Cardiac muscle cell (in vitro differentiated cells and primary cell): Measurements from ENCODE around the gene SLC7A8. TPM values are rescaled to one million over a fixed set of nuclear protein-coding genes. Genes with fewer than 3 reads are reported as not detected.

ENCODE experiments used
- DNase-seq, 2 donors: peaks; one replicate each; pipeline versions ENCODE4 v3.0.0 to v3.0.0-alpha.2; 2010 to 2017; ENCODE audit warnings: low read depth in 1 of 2, low spot score in 1 of 2
- H3K27ac ChIP-seq: fragments of 200-600 bp; sonication (generic); 2 replicates; pipeline ENCODE4 v1.5.1; 2016
- H3K27me3 ChIP-seq: fragments of 200-600 bp; sonication (generic); 2 replicates; pipeline ENCODE4 v1.6.0; 2016; ENCODE audit warnings: control low read depth
- H3K36me3 ChIP-seq: fragments of 200-600 bp; sonication (generic); 2 replicates; pipeline ENCODE4 v1.5.1; 2016; ENCODE audit warnings: control low read depth
- H3K4me1 ChIP-seq: fragments of 200-600 bp; sonication (generic); 2 replicates; pipeline ENCODE4 v1.8.1; 2017; ENCODE audit warnings: low read depth, mild to moderate bottlenecking, mixed run types
- H3K4me3 ChIP-seq: fragments of 200-600 bp; sonication (generic); 2 replicates; pipeline ENCODE4 v1.5.1; 2016; ENCODE audit warnings: mild to moderate bottlenecking
- H3K9me3 ChIP-seq: fragments of 200-600 bp; sonication (generic); 2 replicates; pipeline ENCODE4 v1.5.1; 2017; ENCODE audit warnings: low read depth, mild to moderate bottlenecking, control low read depth
- CTCF ChIP-seq: IDR thresholded peaks from 2 replicates; pipeline ENCODE4 v1.5.1; 2012; ENCODE audit warnings: low read depth, mild to moderate bottlenecking, low read length
- polyA plus RNA-seq: library from polyadenylated mRNA; unstranded; fragments of >200 nt; fragmentation: Nextera tagmentation; extraction: Ambion mirVana; gene quantifications from 2 replicates; pipeline ENCODE4 v1.2.1, GENCODE V29; 2016
- total RNA-seq: library from RNA; depleted of rRNA; stranded (reverse); fragments of >200 nt; gene quantifications from 2 replicates; pipeline ENCODE4 v1.2.3, GENCODE V29; 2016

The SLC7A8 gene
- total and polyA plus RNA-seq, 2 experiments from 2014 or later, result 14.0 to 14.1 TPM

- Histone ChIP-seq H3K36me3 (peaks cover 4% of the 10 kb centered on the region), H3K4me3 (no peak overlapping the region), H3K27me3 (no peaks in the 10 kb centered on the region), H3K27ac (no peak overlapping the region), H3K9me3 (no peaks in the 10 kb centered on the region), H3K4me1 (peaks cover 4% of the 10 kb centered on the region)
- no peak for TF ChIP-seq CTCF
- no peak for DNase-seq
Observed at GRCh38 chr14:23102801-23103200, 80.7 kb downstream of the SLC7A8 start.

GRCh38 chr14:23101986-23102625 lies 81.4 kb downstream of the SLC7A8 start:
- no peaks in the 10 kb centered on the region for H3K9me3 ChIP-seq
- no peak for DNase-seq
- TF ChIP-seq CTCF, result no peak
- H3K4me1 ChIP-seq, result peaks cover 4% of the 10 kb centered on the region
- H3K27me3 ChIP-seq, result no peaks in the 10 kb centered on the region
- H3K27ac ChIP-seq, result no peak overlapping the region
- H3K36me3 ChIP-seq, result peaks cover 7% of the 10 kb centered on the region
- H3K4me3 ChIP-seq, result no peak overlapping the region

GRCh38 chr14:23101213-23101970 lies 82.1 kb downstream of the SLC7A8 start:
- no peaks in the 10 kb centered on the region for H3K9me3 ChIP-seq
- no peaks in the 10 kb centered on the region for H3K27me3 ChIP-seq
- no peak for TF ChIP-seq CTCF
- H3K27ac ChIP-seq, result no peak overlapping the region
- no peak overlapping the region for H3K4me3 ChIP-seq
- DNase-seq, result no peak
- H3K36me3 ChIP-seq, result peaks cover 7% of the 10 kb centered on the region
- H3K4me1 ChIP-seq, result peaks cover 9% of the 10 kb centered on the region

- Histone ChIP-seq H3K27ac (no peak overlapping the region), H3K27me3 (no peaks in the 10 kb centered on the region), H3K36me3 (peaks cover 7% of the 10 kb centered on the region), H3K4me1 (peaks cover 5% of the 10 kb centered on the region), H3K4me3 (no peak overlapping the region), H3K9me3 (no peaks in the 10 kb centered on the region)
- TF ChIP-seq CTCF, result no peak
- no peak for DNase-seq
Observed at GRCh38 chr14:23099212-23099861, 84.1 kb downstream of the SLC7A8 start.

GRCh38 chr14:23097786-23098185 lies 85.7 kb downstream of the SLC7A8 start:
- TF ChIP-seq CTCF, result no peak
- H3K4me1 ChIP-seq, result peaks cover 15% of the 10 kb centered on the region
- no peak overlapping the region for H3K4me3 ChIP-seq
- DNase-seq, result no peak
- peaks cover 13% of the 10 kb centered on the region for H3K36me3 ChIP-seq
- H3K9me3 ChIP-seq, result no peaks in the 10 kb centered on the region
- H3K27me3 ChIP-seq, result no peaks in the 10 kb centered on the region
- H3K27ac ChIP-seq, result no peak overlapping the region
